ENCODE data around the gene SREBF2. TPM values are rescaled to one million over a fixed set of nuclear protein-coding genes. Genes with fewer than 3 reads are reported as not detected.

The SREBF2 gene
- total RNA-seq, 1 experiment from 2014 or later: 129 TPM

DNA sequence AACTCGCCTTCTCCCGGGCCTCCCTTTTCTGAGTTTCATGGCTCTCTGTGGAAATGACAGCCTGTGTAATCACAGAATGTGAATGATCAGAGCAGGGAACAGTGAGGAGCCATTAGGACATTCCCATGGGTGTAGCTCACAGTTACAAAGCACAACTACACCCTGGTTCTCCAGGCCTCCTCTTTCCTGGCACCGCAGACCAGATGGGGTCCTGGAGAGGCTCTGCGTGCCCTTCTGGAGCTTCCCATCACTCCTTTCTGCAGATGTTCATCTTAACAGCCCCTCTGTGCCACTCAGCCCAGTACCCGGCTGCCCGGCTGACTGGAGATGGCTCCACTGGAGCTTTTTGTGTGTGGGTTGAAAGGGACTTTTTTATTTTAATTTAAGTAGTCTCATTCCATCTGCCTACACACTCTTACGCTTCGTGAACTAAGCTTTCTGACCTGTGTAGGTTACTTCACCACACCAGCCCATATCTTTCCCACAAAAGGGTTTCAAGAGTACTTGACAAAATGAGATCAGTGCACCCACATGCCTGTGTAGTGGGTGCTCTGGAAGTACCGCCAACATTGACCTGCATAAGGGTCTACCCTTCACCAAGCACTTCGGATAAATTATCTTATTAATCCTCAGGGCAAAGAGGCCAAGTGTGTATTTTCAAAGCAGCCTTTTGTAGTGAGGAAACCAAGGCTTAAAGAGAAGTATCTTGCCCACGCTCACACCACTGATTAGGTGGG lies 29.8 kb downstream of the SREBF2 start:
- ChIA-PET CTCF (interaction anchor here (1.0 kb wide), 1 partner anchor 116 kb away, joined by 3 read pairs; no protein-coding TSS in a partner anchor), RAD21 (ENCODE audit: low non-redundant PET in 1 of 2, low total read pairs in 2 of 2, uncharacterized antibody in 2 of 2, unreplicated experiment in 2 of 2) (no interaction called here), POLR2A (no interaction called here)
- Histone ChIP-seq H4K20me1 (ENCODE audit: insufficient read depth) (peaks cover 12% of the 10 kb centered on the region; the same call in 1 of the 2 replicates), H3K79me2 (ENCODE audit: insufficient read depth, low read length) (peaks cover 77% of the 10 kb centered on the region), H3K9me2 (ENCODE audit: insufficient read depth) (no peaks in the 10 kb centered on the region), H3K36me3 (ENCODE audit: control insufficient read depth in 1 of 2, insufficient read depth in 2 of 2, low read length in 2 of 2) (peaks cover 0 to 5% of the 10 kb centered on the region in 2 experiments; a peak in 1 of 4 replicates), H3K9me3 (ENCODE audit: control insufficient read depth in 1 of 2, insufficient read depth in 1 of 2, low read depth in 1 of 2, low read length in 2 of 2) (no peaks in the 10 kb centered on the region), H3K4me2 (ENCODE audit: low read length) (no peak overlapping the region), H3K4me1 (ENCODE audit: control insufficient read depth in 1 of 2, insufficient read depth in 2 of 2, low read length in 2 of 2) (peaks cover 15 to 17% of the 10 kb centered on the region in 2 experiments; a peak in 3 of 4 replicates), H3K4me3 (replicated peaks in 1 of 2; ENCODE audit: low read depth in 1 of 2, low read length in 2 of 2) (no peak overlapping the region), H2AFZ (ENCODE audit: low read depth, low read length, poor library complexity, severe bottlenecking) (no peak overlapping the region), H3K9ac (ENCODE audit: low read length) (no peak overlapping the region), H3K27me3 (ENCODE audit: insufficient read depth, low read length) (no peaks in the 10 kb centered on the region), H3K27ac (ENCODE audit: low read depth, low read length) (0 out of 2 replicates have a peak overlapping the region, but pooled peaks have one; percentile 22)
- TF ChIP-seq, protein P1, sequence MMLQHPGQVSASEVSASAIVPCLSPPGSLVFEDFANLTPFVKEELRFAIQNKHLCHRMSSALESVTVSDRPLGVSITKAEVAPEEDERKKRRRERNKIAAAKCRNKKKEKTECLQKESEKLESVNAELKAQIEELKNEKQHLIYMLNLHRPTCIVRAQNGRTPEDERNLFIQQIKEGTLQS (IDR thresholded peaks at IDR 0.05): no peak
- TF ChIP-seq EGR1 (IDR thresholded peaks at IDR 0.05; ENCODE audit: low read depth): no peak
- TF ChIP-seq CEBPB (IDR thresholded peaks at IDR 0.05; ENCODE audit: low read depth): no peak
- no peak for TF ChIP-seq SP1 (IDR thresholded peaks at IDR 0.05; ENCODE audit: low read depth)
- TF ChIP-seq, protein P2, sequence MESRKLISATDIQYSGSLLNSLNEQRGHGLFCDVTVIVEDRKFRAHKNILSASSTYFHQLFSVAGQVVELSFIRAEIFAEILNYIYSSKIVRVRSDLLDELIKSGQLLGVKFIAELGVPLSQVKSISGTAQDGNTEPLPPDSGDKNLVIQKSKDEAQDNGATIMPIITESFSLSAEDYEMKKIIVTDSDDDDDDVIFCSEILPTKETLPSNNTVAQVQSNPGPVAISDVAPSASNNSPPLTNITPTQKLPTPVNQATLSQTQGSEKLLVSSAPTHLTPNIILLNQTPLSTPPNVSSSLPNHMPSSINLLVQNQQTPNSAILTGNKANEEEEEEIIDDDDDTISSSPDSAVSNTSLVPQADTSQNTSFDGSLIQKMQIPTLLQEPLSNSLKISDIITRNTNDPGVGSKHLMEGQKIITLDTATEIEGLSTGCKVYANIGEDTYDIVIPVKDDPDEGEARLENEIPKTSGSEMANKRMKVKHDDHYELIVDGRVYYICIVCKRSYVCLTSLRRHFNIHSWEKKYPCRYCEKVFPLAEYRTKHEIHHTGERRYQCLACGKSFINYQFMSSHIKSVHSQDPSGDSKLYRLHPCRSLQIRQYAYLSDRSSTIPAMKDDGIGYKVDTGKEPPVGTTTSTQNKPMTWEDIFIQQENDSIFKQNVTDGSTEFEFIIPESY (IDR thresholded peaks at IDR 0.05; ENCODE audit: extremely low read depth, insufficient replicate concordance, low read length): no peak
- TF ChIP-seq, protein P3, sequence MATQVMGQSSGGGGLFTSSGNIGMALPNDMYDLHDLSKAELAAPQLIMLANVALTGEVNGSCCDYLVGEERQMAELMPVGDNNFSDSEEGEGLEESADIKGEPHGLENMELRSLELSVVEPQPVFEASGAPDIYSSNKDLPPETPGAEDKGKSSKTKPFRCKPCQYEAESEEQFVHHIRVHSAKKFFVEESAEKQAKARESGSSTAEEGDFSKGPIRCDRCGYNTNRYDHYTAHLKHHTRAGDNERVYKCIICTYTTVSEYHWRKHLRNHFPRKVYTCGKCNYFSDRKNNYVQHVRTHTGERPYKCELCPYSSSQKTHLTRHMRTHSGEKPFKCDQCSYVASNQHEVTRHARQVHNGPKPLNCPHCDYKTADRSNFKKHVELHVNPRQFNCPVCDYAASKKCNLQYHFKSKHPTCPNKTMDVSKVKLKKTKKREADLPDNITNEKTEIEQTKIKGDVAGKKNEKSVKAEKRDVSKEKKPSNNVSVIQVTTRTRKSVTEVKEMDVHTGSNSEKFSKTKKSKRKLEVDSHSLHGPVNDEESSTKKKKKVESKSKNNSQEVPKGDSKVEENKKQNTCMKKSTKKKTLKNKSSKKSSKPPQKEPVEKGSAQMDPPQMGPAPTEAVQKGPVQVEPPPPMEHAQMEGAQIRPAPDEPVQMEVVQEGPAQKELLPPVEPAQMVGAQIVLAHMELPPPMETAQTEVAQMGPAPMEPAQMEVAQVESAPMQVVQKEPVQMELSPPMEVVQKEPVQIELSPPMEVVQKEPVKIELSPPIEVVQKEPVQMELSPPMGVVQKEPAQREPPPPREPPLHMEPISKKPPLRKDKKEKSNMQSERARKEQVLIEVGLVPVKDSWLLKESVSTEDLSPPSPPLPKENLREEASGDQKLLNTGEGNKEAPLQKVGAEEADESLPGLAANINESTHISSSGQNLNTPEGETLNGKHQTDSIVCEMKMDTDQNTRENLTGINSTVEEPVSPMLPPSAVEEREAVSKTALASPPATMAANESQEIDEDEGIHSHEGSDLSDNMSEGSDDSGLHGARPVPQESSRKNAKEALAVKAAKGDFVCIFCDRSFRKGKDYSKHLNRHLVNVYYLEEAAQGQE (IDR thresholded peaks at IDR 0.05; ENCODE audit: low read depth): no peak
- no peak for TF ChIP-seq POLR2A (IDR thresholded peaks at IDR 0.05; ENCODE audit: borderline replicate concordance, extremely low read depth, insufficient read depth, insufficient read length)
- ATAC-seq: no peak
- DNase-seq (ENCODE audit: low read depth, low spot score): no peak
- BruUV-seq (replicated peaks): no TSS peak
- intact Hi-C loops (cut with micrococcal nuclease): no loop called here
